GM21717 (cell line): Measurements from ENCODE around the gene MAT2A.
"Not testable (repeated sequence)": the region's sequence is repeated elsewhere in the genome, so short reads cannot be mapped to it uniquely, and the experiment has no call there.

Experiments
- ATAC-seq: cut with Tn5 transposase; IDR thresholded peaks from one replicate; pipeline ENCODE4 v1.9.1; 2021; ENCODE audit warnings: mild to moderate bottlenecking, moderate library complexity; ENCODE audit not compliant: unreplicated experiment

MAT2A gene

DNA sequence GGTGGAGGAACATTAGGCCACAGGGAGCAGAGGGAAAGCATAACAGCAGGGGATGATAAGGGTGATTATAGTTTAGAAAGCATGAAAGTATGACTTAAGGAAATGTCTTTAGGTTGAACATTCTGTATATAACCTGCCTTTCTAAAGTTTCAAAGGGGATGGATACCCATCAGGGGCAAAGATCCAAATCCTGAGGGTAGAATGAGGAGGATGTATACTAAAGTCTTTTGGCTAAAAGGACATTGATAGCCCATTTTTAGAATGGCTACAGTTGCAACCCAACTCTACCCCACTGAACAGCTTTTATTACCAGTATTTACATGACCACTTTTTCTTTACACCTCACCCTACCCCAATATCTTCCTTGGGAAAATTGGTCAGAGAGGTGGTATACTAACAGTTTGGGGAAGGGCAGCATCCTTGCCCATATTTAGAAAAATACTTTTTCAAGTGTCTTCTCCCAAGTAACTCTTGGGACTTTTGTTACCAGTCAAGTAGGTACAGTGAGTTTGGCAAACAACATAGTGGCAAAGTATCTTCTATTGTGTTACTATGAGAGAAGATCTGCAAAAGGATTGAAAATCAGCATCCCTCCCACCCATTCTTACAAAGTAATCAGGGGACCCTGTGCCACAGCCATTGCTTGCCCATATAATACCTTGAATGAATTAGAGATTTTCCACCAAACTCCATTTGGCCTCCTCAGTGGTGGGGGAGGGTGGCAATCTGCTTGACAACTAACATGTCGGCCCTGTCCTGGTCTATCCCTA lies 8.3 kb downstream of the MAT2A start:
- no peak for ATAC-seq

DNA sequence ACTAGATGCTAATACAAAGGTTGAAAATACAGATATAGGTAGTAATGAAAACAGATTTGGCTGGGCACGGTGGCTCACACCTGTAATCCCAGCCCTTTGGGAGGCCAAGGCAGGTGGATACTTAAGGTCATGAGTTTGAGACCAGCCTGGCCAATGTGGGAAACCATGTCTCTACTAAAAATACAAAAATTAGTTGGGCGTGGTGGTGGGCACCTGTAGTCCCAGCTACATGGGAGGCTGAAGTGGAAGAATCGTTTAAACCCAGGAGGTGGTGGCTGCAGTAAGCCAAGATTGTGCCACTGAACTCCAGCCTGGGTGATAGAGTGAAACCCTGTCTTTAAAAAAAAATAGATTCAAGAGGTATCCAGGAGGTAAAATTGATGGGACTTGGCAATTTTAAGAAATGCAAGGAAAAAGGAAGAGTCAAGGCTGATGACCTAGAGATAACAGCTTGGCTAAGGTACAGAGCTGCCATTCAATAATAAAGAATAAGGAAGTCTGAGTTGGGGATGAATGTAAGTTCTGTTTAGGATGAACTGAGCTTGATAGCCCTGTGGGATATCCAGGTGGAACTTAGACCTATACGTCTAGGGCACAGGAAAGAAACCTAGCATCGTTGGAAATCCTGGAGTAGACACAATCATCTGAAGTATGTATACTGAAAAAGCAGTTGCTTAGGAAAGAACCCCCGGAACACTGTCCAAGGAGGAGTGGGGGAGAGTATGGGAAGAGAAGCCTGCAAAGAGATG lies 9.1 kb downstream of the MAT2A start:
- ATAC-seq = no peak

DNA sequence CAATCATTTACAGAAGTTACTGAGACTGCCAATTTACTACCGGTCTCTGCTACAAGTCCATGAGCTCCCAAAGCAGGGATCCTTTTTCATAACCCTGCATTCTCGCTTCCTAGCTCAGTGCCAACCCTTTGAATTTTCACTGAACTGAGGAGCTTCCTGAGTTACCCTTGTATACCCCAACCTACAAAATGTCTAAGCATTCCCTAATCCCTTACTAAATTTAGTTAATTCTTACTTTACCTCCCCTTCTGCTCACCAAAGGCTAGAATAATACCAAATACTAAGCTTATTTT lies 9.6 kb downstream of the MAT2A start:
- ATAC-seq = no peak

DNA sequence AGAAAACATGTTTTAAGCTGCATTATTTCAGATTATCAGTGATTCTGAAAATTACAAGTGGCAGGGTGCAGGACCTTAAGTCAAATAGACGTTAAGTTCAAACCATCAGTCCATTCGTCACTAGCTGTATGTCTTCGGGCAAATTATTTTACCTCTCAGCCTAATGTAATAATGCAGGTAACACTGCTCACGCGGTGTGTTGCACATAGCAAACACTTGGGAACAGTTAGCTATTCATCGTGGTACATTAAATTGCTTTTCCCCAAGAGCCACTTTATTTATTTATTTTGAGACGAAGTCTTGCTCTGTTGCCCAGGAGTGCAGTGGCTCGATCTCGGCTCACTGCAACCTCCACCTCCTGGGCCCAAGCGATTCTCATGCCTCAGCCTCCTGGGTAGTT lies 10.1 kb downstream of the MAT2A start:
- no peak for ATAC-seq

DNA sequence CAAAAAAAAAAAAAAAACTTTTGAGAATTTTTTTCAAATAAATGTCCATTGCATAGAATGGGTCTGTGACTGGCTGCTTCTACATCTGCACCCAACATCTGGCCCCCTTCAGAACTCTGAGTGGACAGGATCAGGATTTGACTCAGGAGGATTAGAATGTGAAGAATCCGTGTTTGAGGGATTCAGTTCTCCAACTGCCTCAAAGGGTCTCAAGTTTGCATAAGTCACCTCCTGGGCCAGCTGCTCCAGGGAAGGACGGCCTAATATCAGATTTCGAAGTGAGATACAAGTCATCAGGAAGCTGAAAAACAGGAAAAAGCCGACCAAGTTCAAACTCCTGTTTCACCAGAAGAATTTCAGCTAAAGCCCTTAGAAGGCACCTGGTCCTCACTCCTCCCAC lies 10.9 kb downstream of the MAT2A start:
- ATAC-seq = no peak

DNA sequence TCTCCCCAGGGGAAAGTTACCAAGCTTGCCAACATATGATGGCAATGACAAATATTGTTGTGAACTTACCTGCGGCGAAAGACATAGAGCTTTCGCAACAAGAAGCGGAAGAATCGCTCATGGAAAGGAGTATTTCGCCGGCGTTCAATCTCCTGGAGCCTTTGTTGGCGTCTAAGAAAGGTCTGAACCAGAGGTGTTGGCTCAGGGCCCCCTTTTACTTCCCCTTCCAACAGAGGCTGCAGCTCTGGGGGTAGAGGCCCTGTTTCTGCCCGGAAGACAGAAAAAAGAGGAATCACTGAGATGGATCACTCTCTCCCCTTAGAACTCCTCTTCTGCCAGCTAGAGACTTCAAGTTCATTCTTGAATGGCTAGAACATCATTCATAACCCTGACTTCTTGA lies 11.5 kb downstream of the MAT2A start:
- no peak for ATAC-seq

DNA sequence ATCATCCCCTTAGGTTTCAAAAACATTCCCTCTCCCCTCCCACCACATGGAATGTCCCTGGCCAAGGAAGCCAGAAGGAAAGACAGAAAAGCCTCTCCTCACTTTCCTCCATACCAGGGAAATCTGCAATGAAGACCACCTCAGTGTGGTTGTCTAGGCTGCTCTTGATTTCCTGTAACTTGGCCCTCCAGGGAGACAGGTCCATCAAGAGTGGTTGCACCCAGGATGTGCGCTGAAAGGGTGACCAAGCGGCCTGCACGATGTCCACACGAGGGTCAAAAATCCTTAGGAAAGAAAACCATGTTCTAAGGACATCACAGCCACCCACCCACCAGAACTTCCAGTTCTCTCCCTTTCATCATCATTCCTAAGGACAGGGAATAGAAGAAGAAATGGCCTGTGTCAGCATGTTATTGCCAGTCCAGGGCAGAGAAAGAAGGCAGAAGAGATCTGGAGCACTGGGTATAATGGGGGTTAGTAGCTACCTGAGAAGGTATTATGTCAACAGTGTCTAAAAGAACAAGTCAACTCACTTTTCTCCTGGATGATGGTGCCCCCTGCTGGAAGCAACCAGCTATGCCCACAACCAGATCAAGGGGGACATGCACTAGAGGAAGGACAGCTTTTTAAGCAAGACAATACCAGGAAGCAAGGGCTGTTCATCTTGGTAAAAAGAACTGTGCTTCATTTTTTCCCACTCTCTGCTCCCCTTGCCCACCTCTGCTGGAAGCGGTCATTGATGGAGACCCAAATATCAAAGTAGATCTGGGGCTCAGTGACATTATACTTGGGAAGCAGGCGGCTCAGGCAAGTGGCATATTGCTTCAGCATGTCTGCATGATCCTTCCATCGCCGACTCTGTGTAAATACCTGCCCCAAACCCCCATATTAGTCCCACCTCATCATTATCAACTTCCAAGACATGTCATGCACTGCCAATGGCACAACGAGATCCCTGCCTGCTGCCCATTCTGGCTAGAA lies 13.0 kb downstream of the MAT2A start:
- ATAC-seq = no peak

DNA sequence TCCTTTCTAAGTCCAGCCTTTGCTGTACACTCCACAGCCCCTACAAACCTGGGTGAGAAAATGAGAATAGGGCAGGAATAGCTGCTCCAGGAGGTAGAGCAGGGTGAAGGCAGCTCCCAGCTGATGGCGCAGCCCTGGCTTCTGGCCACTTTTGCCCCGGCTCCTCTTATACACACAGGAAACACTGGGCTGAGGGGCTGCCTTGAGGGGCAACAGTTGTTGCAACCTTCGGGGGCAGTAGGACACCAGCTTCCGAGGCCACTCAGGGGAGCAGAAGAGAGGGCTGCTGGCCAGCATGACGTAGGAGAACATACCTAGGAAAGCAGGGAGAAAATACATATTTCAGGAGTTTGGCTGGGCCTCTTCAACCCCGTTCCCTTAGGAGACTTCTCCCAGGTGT lies 14.2 kb downstream of the MAT2A start:
- no peak for ATAC-seq

DNA sequence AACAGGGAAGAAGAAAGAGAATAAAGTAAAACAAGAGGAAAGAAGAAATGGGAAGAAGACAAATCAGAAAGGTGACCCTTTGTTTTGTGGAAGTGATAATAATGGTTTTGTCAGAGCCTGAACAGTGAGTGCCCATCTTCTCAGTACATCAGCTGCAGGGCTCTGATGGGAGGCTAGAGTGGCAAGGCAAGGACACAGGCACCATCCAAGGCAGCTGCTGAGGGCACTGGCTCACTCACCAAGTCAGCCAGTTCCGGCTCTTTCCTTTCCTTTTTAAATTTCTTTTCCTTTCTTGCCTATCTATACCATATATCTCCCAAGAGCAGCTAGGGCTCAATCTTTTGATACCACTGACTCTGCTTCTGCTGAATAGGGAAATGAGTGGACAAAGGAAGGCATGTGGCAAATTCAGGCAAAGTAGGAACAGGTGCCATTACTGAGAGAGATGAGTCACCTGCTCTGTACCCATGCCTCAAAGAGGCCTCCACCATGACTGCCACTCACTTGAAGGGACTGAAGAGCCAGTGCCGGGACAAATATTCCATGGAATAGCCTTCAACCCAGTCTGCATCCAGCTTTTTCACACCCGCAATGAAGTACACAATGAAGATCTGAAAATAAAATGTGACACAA lies 16.1 kb downstream of the MAT2A start:
- ATAC-seq = no peak

DNA sequence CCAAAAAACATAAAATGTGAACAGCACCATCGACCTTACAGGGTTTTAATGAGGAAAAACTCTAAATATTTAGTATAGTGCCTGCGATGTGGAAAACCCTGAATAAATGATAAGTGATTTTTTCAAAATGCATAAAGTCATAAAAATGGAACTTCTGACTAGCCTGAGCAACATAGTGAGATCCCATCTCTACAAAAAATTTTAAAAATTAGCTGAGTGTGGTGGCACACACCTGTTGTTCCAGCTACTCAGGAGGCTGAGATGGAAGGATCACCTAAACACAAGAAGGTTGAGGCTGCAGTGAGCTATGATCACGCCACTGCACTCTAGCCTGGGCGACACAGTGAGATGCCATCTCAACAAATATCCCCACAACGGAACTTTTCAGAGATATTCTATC lies 18.2 kb downstream of the MAT2A start:
- no peak for ATAC-seq

DNA sequence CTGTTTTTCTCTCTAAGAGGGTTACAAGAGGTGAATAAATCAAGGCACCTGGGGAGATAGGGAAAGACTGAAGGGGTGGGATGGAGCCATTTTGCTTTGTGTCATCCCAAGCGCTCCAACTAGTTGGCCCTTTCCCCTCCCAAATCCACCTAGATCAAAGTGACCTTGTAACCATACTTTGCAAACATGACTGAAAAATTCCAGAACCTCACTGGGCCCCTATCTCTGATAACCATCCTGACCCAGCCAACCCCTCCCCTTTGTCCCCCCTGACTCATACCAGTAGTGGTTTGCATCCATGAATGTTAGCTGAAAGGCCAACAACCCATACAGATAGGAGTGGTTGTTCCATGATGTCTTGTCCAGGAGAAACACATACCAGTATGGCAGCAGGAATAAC lies 19.2 kb downstream of the MAT2A start:
- ATAC-seq = no peak

DNA sequence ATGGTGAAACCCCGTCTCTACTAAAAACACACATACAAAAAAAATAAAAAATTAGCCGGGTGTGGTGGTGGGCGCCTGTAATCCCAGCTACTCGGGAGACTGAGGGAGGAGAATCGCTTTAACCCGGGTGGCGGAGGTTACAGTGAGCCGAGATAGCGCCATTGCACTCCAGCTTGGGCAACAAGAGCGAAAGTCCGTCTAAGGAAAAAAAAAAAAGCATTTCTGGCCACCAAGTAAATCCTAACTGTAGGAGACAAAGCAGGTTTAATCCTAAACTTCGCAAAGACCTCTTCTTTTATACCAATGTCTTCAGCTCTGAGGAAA lies 21.4 kb downstream of the MAT2A start:
- not testable (repeated sequence) for ATAC-seq

DNA sequence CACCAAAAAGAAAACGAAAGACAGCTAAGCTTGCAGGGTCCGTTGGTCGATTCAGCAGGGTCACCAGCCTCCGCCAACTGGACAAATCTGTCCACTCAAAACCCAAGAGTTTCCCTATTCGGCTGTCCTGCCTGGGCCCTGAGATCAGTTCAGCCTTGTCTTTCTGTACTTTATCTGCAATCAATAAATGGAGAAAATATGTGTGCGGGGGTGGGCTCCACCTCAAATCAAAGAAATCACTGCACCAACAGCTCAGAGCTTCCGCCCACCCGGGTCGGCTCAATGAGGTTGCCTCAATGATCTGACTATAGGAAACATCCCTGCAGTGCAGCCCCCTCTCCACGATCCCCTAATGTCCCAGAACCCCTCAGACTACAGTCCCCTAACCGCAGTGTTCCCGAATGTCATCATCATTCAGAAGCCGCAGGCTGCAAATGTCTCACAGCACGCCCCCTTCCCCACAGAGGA lies 21.9 kb downstream of the MAT2A start:
- peak; percentile 20 for ATAC-seq

DNA sequence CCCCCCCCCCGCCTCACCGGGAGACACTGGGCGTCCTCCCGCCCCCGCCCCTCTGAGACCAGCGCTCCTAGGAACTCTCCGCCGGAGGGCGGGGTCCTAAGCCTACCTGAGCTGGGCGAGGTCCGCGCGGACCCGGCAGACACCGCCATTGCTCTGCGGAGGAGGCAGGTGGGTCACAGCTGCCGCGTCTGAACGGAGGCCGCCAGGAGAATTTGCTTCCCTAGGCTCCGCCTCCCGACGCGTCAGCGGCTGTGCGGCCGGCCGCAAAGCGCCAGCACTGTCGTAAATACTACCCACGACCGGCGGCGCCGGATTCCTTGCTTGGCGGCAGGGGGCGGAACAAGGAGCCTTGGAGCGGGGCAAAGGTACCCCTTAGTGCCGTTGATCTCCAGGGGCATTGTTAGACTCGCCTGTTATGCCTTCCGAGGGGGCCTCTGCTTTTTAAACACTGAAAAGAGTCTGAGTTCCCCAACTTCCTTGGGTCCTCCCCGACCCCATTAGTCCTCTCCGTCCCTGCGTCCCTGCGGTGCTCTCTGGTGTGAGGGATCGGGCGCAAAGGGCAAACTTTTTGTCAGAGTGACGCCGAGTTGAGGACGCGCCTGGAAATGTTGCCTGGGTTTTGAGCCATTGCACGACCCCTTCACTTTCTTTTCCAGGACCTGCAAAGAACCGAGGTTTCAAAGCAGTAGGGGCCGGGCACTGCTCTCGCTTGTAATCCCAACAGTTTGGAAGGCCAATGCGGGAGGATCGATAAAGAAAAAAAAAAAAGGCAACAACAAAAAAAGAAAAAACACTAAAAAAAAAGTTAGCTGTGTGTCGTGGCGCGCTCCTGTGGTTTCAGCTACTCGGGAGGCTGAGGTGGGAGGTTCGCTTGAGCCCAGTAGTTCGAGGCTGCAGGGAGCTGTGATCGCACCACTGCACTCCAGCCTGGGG lies 22.6 kb downstream of the MAT2A start, which contains the start of gene GGCX:
Gene GGCX (minus strand): TSS at position 214 of the 933 bp plus-strand sequence. CDS start 65 bp downstream, at position 149.
- ATAC-seq = peak; percentile 83

DNA sequence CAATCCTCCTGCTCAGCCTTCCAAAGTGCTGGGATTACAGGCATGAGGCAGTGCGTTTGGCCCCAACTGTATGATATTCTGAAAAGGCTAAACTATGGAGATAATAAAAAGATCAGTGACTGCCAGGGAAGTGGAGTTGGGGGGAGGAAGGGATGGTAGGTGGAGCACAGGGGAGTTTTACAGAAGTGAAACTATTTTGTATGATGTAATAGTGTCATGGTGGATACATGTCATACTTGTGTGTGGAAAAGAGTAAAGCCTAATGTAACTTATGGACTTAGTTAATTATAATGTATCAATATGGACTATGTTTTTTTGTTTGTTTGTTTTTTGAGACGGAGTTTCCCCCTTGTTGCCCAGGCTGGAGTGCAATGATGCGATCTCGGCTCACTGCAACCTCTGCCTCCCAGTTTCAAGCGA lies 25.2 kb downstream of the MAT2A start:
- ATAC-seq = no peak

DNA sequence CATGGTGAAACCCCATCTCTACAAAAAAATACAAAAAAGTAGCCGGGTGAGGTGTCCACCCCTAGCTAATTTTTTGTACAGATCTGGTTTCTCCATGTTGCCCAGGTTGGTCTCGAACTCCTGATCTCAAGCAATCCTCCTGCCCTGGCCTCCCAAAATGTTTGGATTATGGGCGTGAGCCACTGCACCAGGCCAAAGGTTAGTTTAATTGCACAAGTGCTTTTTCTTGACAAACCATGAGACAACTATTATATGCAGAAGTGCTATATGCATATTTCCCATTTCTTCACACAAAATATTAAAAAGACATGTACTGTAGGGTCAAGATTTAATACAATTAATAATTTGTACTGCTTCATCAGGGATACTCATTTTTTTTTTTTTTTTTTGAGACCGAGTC lies 27.3 kb downstream of the MAT2A start:
- no peak for ATAC-seq

DNA sequence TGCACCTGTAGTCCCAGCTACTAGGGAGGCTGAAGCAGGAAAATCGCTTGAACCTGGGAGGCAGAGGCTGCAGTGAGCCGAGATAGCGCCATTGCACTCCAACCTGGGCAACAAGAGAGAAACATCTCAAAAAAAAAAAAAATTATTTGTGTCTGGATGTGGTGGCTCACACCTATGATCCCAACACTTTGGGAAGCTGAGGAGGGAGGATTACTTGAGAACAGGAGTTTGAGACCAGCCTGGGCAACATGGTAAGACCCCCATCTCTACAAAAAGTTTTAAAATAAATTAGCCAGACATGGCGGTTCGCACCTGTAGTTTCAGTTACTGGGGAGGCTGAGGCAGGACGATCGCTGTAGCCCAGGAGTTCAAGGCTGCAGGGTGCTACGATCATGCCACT lies 36.8 kb downstream of the MAT2A start:
- ATAC-seq = no peak

DNA sequence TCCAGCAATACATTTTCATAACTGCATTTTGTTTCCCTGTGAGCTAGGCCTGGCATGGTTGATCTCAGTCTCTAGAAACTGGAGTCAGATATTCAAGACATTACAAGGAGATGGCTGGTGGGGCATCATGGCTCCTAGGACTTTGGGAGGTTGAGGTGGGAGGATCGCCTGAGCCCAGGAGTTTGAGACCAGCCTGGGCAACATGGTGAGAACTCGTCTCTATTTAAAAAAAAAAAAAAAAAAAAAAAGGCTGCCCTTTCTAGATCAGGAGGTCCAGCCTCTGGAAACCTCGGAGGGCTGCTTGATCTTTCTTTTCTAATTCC lies 38.1 kb downstream of the MAT2A start:
- ATAC-seq = no peak

DNA sequence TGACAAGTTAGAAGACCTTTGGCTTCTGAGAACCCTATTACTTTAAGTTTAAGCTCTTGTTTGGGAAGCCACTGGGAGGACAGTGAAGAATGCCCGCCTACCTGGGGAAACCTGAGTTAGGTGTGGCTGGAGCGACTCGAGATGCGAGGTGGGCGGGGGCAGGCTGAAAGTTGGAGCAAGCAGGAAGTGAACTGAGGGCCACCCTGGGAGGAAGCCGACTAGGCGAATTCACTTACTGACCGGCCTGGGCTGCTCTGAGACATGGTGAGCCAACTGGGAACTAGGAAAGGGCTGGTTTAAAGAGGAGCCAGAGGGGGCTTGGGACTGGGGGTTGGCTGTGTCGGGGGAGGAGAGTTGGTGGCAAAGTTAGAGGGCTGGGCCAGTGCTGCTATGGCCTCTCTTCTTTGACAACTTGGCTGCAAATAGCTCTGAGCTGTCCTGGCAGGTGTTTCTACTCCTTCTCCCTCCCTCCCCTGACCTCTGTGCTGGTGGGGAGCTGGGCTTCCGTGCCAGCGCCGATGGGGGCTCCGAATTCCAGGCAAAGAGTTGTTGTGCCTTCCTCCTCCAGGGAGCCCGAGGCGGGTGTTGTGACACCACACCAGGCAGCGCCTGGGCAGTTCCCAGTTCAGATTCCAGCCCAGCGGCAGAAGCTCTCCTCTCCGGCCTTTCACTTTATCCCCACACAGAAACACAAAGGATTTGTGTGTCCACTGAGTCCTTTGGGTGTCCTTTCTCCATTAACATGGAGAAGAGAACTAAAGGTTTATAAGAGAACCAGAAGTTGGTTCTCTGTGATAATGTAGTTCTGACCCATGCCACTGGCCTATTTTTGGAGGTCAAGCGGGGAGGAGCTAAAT lies 38.6 kb downstream of the MAT2A start, which contains the start of gene VAMP8:
Gene VAMP8 (plus strand): TSS at position 201 of the 857 bp plus-strand sequence. CDS start 61 bp downstream, at position 262.
- ATAC-seq = peak; percentile 76
